ENCODE data around the gene REXO4. TPM values are rescaled to one million over a fixed set of nuclear protein-coding genes. Genes with fewer than 3 reads are reported as not detected.

The REXO4 gene
- polyA plus RNA-seq, 1 of the 3 experiments (the other 2 are of a cell fraction), result 37.3 TPM

GRCh38 chr9:133356391-133357091 lies 61.3 kb downstream of the REXO4 start, which contains the start of the genes SURF1 and SURF2 (continued):
- TF ChIP-seq EP300 (IDR thresholded peaks at IDR 0.05; ENCODE audit: borderline replicate concordance in 1 of 2, low read depth in 1 of 2, low read length in 1 of 2) (no peak), FOXJ3 (CRISPR knock-in tag; IDR thresholded peaks at IDR 0.05) (no peak), SIN3A (IDR thresholded peaks at IDR 0.05; ENCODE audit: borderline replicate concordance, low read depth, low read length) (peak; percentile 81), MXI1 (IDR thresholded peaks at IDR 0.05; ENCODE audit: low read depth, low read length) (peak; percentile 77), CHD2 (IDR thresholded peaks at IDR 0.05; ENCODE audit: low read length, partially characterized antibody) (peak; percentile 76), FOXM1 (IDR thresholded peaks at IDR 0.05; ENCODE audit: low read depth) (no peak), SMC3 (IDR thresholded peaks at IDR 0.05; ENCODE audit: low read depth, low read length) (no peak), ELF1 (IDR thresholded peaks at IDR 0.05) (peak; percentile 65), MEF2A (IDR thresholded peaks at IDR 0.05; ENCODE audit: borderline replicate concordance, low read depth) (no peak)
- TF ChIP-seq, protein P1, sequence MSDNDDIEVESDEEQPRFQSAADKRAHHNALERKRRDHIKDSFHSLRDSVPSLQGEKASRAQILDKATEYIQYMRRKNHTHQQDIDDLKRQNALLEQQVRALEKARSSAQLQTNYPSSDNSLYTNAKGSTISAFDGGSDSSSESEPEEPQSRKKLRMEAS (IDR thresholded peaks at IDR 0.05; ENCODE audit: low read depth), result peak; percentile 43; the same call in 1 of the 2 replicates
- TF ChIP-seq, protein P2, sequence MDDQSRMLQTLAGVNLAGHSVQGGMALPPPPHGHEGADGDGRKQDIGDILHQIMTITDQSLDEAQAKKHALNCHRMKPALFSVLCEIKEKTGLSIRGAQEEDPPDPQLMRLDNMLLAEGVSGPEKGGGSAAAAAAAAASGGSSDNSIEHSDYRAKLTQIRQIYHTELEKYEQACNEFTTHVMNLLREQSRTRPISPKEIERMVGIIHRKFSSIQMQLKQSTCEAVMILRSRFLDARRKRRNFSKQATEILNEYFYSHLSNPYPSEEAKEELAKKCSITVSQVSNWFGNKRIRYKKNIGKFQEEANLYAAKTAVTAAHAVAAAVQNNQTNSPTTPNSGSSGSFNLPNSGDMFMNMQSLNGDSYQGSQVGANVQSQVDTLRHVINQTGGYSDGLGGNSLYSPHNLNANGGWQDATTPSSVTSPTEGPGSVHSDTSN (IDR thresholded peaks at IDR 0.05), result no peak

Other genes with a start within 250 kb of the REXO4 start
- gene OBP2B, start 208.8 kb downstream of the REXO4 start, polyA plus RNA-seq (2012; rRNA removed), result not detected in 2 replicates
- not detected in 2 replicates for gene ABO, start 142.8 kb downstream of the REXO4 start, polyA plus RNA-seq (2012; rRNA removed)
- gene SURF6, start 81.8 kb downstream of the REXO4 start, polyA plus RNA-seq (2012; rRNA removed), result 42.1 and 44.5 TPM in 2 replicates
- 23.0 and 27.9 TPM in 2 replicates for gene MED22, start 69.9 kb downstream of the REXO4 start, polyA plus RNA-seq (2012; rRNA removed)
- gene RPL7A, start 69.8 kb downstream of the REXO4 start, polyA plus RNA-seq (2012; rRNA removed), result 3,936 and 4,121 TPM in 2 replicates
- 97.9 and 103 TPM in 2 replicates for gene SURF1, start 61.5 kb downstream of the REXO4 start, polyA plus RNA-seq (2012; rRNA removed)
- 35.7 and 46.8 TPM in 2 replicates for gene SURF2, start 61.5 kb downstream of the REXO4 start, polyA plus RNA-seq (2012; rRNA removed)
- gene SURF4, start 42.0 kb downstream of the REXO4 start, polyA plus RNA-seq (2012; rRNA removed), result 156 and 165 TPM in 2 replicates
- gene STKLD1, start 41.6 kb downstream of the REXO4 start, polyA plus RNA-seq (2012; rRNA removed), result 2.3 and 2.5 TPM in 2 replicates
- 10.6 and 12.3 TPM in 2 replicates for gene ADAMTS13, start 4.4 kb upstream of the REXO4 start, polyA plus RNA-seq (2012; rRNA removed)
- gene CACFD1, start 42.0 kb upstream of the REXO4 start, polyA plus RNA-seq (2012; rRNA removed), result 15.2 and 16.8 TPM in 2 replicates
- gene SLC2A6, start 61.1 kb upstream of the REXO4 start, polyA plus RNA-seq (2012; rRNA removed), result 5.2 and 7.7 TPM in 2 replicates
- gene MYMK, start 106.9 kb upstream of the REXO4 start, polyA plus RNA-seq (2012; rRNA removed), result not detected in 2 replicates
- gene ADAMTSL2, start 116.7 kb upstream of the REXO4 start, polyA plus RNA-seq (2012; rRNA removed), result 0.21 and 0.31 TPM in 2 replicates
- gene FAM163B, start 191.4 kb upstream of the REXO4 start, polyA plus RNA-seq (2012; rRNA removed), result 0.05 and 0.15 TPM in 2 replicates
- 0.92 and 1.2 TPM in 2 replicates for gene DBH, start 218.4 kb upstream of the REXO4 start, polyA plus RNA-seq (2012; rRNA removed)